GM18517 (cell line): ENCODE results near the gene NAALADL2.
"Not testable (repeated sequence)": the region's sequence is repeated elsewhere in the genome, so short reads cannot be mapped to it uniquely, and the experiment has no call there.

Experiments used
- ATAC-seq: cut with Tn5 transposase; IDR thresholded peaks from one replicate; pipeline ENCODE4 v1.9.1; 2021; ENCODE audit warnings: mild to moderate bottlenecking, moderate library complexity; ENCODE audit not compliant: unreplicated experiment

Gene NAALADL2

GRCh38 chr3:175248832-175249231 is 389.7 kb downstream of the NAALADL2 start:
- no peak for ATAC-seq

GRCh38 chr3:175255698-175256097 is 396.6 kb downstream of the NAALADL2 start:
- no peak for ATAC-seq

DNA sequence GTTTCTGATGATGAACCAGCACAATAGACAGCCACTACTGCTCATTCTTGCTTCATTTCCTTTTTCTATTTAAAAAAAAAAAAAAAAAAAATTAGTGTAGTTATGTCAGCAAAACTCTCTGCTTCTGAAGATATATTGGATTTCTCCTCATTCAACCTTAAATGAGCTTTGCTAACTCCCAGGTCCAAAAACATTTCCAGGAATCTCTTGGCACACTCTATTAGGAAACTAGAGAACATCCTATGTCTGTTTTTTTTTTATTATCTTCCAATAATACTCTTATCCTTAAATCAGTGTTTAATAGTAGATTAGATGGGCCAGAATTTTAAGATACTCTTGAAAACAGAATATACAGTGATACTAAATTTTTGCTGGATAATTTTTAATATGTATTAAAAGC is 398.0 kb downstream of the NAALADL2 start:
- ATAC-seq, result no peak

GRCh38 chr3:175258763-175259162 is 399.6 kb downstream of the NAALADL2 start:
- ATAC-seq, result no peak

- no peak for ATAC-seq
Observed at GRCh38 chr3:175260145-175260794, 401.1 kb downstream of the NAALADL2 start.

DNA sequence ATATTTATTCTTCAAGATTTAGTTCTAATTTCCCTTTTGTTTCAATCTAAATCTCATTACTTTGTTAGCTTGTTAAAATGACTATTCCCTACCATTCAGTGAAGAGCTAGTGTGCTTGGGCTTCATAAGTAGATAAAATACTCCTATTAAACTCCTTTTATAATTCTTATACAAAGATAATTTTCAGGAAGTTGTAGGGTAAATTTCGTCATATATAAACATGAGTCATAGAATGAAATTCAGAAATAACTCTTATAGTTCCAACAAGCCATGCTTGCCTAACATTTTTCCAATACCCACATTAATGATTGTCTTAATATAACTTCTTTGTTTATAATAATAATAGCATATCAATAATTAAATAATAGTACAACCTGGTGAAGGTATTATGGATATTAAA is 407.3 kb downstream of the NAALADL2 start:
- ATAC-seq, result no peak

GRCh38 chr3:175267121-175267531 is 408.0 kb downstream of the NAALADL2 start:
- ATAC-seq, result no peak

GRCh38 chr3:175267561-175267960 is 408.4 kb downstream of the NAALADL2 start:
- no peak for ATAC-seq

GRCh38 chr3:175269394-175269793 is 410.3 kb downstream of the NAALADL2 start:
- no peak for ATAC-seq

DNA sequence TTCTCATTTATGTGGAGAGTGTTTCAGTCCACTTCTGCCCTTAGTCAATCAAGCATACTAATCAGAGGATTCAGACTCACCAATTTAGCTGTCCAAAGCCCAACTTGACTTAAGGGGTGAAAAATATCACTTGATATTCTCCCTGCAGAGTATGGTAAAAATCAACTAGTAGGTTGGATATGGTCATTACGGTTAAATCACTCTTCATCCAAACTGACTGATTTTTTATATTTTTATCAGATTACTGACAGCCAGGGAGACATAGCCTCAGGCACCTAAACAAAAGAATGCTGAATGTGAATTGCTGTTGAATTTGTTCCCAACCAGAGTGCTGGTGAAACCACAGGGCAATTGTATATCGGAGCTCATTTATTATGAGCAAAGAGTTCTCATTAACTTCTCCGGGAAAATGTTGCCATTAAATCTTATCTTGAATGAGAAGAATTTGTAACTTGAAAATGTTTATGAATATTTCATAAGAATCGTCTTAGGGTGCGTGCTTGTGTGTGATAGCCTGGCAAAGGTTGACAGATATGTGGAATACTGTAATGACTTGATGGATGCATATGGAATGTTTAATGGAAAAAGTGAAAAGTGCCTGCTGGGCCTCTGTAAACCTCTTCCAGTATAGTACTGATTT is 411.2 kb downstream of the NAALADL2 start:
- no peak for ATAC-seq

GRCh38 chr3:175270866-175271265 is 411.7 kb downstream of the NAALADL2 start:
- no peak for ATAC-seq

GRCh38 chr3:175271465-175271864 is 412.3 kb downstream of the NAALADL2 start:
- ATAC-seq, result not testable (repeated sequence)

DNA sequence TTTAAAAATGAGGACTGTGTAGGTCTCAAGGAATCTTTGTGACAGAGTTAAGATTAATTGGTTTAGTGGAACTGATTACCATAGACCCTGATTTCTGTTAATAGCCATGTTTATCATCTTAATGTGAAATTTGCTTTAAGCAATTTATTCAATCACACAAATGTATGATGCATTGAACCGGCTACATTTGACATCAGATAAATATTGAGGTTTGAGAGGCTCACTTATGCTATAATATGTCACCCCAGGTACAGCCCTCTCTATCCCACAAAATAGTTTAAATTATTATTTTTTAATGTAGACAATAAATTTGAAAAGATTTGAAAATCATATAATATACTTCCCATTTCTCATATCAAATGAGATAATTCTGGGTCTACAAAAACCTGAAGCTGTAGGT is 413.3 kb downstream of the NAALADL2 start:
- ATAC-seq, result no peak

- no peak for ATAC-seq
Observed at GRCh38 chr3:175273573-175273972, 414.4 kb downstream of the NAALADL2 start.

DNA sequence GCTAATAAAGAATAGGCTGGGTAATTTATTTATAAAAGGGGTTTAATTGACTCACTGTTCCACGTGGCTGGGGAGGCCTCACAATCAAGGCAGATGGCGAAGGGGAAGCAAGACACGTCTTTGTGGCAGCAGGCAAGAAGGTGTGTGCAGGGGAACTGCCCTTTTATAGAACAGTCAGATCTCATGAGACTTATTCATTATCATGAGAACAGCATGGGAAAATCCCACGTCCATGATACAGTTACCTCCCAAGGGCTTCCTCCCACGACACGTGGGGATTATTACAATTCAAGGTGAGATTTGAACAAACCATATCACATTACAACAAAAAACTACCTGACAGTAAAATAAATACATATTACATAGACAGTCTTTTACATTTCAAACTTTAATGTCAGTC is 414.9 kb downstream of the NAALADL2 start:
- ATAC-seq, result peak; percentile 69

- ATAC-seq, result peak; percentile 67
Observed at GRCh38 chr3:175274474-175275218, 415.5 kb downstream of the NAALADL2 start.

DNA sequence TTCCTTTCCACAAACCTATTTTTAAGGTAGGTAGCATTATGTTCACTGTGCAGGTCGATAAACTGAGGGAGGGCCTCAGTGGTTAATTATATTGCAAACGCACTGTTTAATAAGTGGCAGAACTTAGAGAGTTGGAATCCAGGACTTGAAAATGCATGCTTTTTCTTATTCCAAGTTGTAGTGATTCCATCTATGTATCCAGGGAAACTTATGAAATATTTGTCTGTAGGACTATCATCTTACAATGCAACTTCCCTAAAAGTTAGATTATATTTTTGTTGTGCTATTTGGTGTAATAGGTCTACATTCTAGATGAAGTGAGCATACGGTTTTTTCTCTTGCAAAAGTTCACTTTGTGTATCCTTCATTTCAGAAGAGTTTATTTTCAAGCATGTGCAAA is 419.5 kb downstream of the NAALADL2 start:
- ATAC-seq, result no peak

DNA sequence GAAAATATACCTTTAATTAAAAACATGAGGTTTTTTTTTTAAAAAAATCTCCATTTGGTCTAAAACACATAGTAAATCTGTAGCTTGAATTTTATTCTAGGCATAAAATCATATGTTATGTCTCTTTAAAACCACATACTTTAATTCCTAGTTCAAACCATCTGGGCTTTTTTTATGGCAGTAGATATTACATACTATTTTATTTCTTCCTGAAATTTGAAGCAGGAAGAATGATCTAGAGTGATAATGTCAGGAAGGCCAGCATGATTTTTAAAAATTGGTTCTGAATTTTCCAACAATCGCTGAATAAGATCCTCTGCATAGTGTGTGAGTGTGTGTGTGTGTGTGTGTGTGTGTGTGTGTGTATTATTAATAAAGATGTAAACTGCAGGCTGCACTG is 420.3 kb downstream of the NAALADL2 start:
- ATAC-seq, result no peak

- ATAC-seq, result no peak
Observed at GRCh38 chr3:175279911-175280310, 420.8 kb downstream of the NAALADL2 start.

- ATAC-seq, result peak; percentile 100
Observed at GRCh38 chr3:175287361-175287963, 428.3 kb downstream of the NAALADL2 start.

DNA sequence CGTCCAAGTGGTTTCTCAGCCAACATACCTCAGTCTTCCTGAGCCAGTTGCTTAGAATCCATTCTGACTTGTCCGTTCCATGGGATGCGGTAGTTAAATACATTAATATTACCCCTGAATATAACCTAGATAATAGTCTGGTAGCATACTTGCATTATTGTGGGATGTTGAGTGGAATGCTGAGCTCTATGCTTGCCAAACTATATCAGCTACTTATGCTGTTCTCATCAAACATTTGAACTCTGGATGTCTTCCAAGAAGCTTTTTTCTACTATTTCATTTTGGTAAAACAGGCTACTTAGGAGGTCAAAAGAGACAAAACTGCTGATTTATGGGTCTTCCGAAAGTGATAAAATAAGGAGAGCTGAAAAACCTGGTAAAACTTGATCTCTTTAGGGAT is 429.5 kb downstream of the NAALADL2 start:
- no peak for ATAC-seq

- no peak for ATAC-seq
Observed at GRCh38 chr3:175294793-175295192, 435.7 kb downstream of the NAALADL2 start.
